ENCODE results near the gene TSPO. TPM values are rescaled to one million over a fixed set of nuclear protein-coding genes. Genes with fewer than 3 reads are reported as not detected.

The TSPO gene
- total and polyA plus RNA-seq, 2 experiments from 2014 or later, result 896 to 970 TPM

- H3K9me2 ChIP-seq (ENCODE audit: insufficient read depth), result no peaks in the 10 kb centered on the region
- TF ChIP-seq EZH2phosphoT487 (IDR thresholded peaks at IDR 0.05; ENCODE audit: insufficient read depth, low read depth) (no peak), EZH2 (IDR thresholded peaks at IDR 0.05; ENCODE audit: insufficient read depth, poor library complexity, severe bottlenecking) (no peak)
- H3F3A ChIP-seq (ENCODE audit: insufficient read depth), result no peaks in the 10 kb centered on the region
- no peaks in the 10 kb centered on the region for H3K79me2 ChIP-seq (ENCODE audit: insufficient read depth)
- no peak for DNase-seq
- H3K4me1 ChIP-seq (ENCODE audit: insufficient read depth), result no peaks in the 10 kb centered on the region
- no peaks in the 10 kb centered on the region for H4K20me1 ChIP-seq (ENCODE audit: insufficient read depth)
- no peaks in the 10 kb centered on the region for H3K36me3 ChIP-seq (ENCODE audit: low read depth)
- in situ Hi-C loops (cut with MboI), result no loop called here
- H3K9me3 ChIP-seq (ENCODE audit: low read depth), result no peaks in the 10 kb centered on the region
- H3K4me2 ChIP-seq (ENCODE audit: unreplicated experiment), result no peak overlapping the region
- 54 to 89% methylated on average over 3 to 5 of the region's 5 CpGs for WGBS, 2 experiments (ENCODE audit: low coverage in 1 of 2, low lambda C conversion rate in 2 of 2, missing lambda C conversion rate in 2 of 2)
- no peak overlapping the region for H3K4me3 ChIP-seq
- H3K27ac ChIP-seq, result no peak overlapping the region
- H3K27me3 ChIP-seq (replicated peaks; ENCODE audit: insufficient read depth), result no peaks in the 10 kb centered on the region
- H3K9ac ChIP-seq, result no peak overlapping the region
- no peak overlapping the region for H2AFZ ChIP-seq
Observed at GRCh38 chr22:43205748-43206508, 54.6 kb downstream of the TSPO start.

- no peaks in the 10 kb centered on the region for H3K36me3 ChIP-seq (ENCODE audit: low read depth)
- H3K27ac ChIP-seq, result no peak overlapping the region
- no peak for DNase-seq
- H3K4me2 ChIP-seq (ENCODE audit: unreplicated experiment), result no peak overlapping the region
- in situ Hi-C loops (cut with MboI), result no loop called here
- no peaks in the 10 kb centered on the region for H3F3A ChIP-seq (ENCODE audit: insufficient read depth)
- TF ChIP-seq EZH2 (IDR thresholded peaks at IDR 0.05; ENCODE audit: insufficient read depth, poor library complexity, severe bottlenecking) (no peak), EZH2phosphoT487 (IDR thresholded peaks at IDR 0.05; ENCODE audit: insufficient read depth, low read depth) (no peak)
- no peaks in the 10 kb centered on the region for H3K27me3 ChIP-seq (replicated peaks; ENCODE audit: insufficient read depth)
- H3K79me2 ChIP-seq (ENCODE audit: insufficient read depth), result no peaks in the 10 kb centered on the region
- no peak overlapping the region for H3K9ac ChIP-seq
- WGBS, 2 experiments (ENCODE audit: low coverage in 1 of 2, low lambda C conversion rate in 2 of 2, missing lambda C conversion rate in 2 of 2), result 56 to 60% methylated on average over 21 to 23 of the region's 23 CpGs
- no peaks in the 10 kb centered on the region for H3K9me3 ChIP-seq (ENCODE audit: low read depth)
- H4K20me1 ChIP-seq (ENCODE audit: insufficient read depth), result no peaks in the 10 kb centered on the region
- no peak overlapping the region for H2AFZ ChIP-seq
- no peaks in the 10 kb centered on the region for H3K4me1 ChIP-seq (ENCODE audit: insufficient read depth)
- no peak overlapping the region for H3K4me3 ChIP-seq
- no peaks in the 10 kb centered on the region for H3K9me2 ChIP-seq (ENCODE audit: insufficient read depth)
Observed at GRCh38 chr22:43206509-43207161, 55.3 kb downstream of the TSPO start.

GRCh38 chr22:43207386-43207785 lies 56.0 kb downstream of the TSPO start:
- no peaks in the 10 kb centered on the region for H3K79me2 ChIP-seq (ENCODE audit: insufficient read depth)
- 82 to 85% methylated on average over 13 of the region's 13 CpGs for WGBS, 2 experiments (ENCODE audit: low coverage in 1 of 2, low lambda C conversion rate in 2 of 2, missing lambda C conversion rate in 2 of 2)
- H3K27ac ChIP-seq, result no peak overlapping the region

GRCh38 chr22:43207849-43208702 lies 56.7 kb downstream of the TSPO start:
- no peaks in the 10 kb centered on the region for H3K9me2 ChIP-seq (ENCODE audit: insufficient read depth)
- H3F3A ChIP-seq (ENCODE audit: insufficient read depth), result no peaks in the 10 kb centered on the region
- no peaks in the 10 kb centered on the region for H3K4me1 ChIP-seq (ENCODE audit: insufficient read depth)
- DNase-seq, result no peak
- no peaks in the 10 kb centered on the region for H3K79me2 ChIP-seq (ENCODE audit: insufficient read depth)
- no peak for TF ChIP-seq EZH2 (IDR thresholded peaks at IDR 0.05; ENCODE audit: insufficient read depth, poor library complexity, severe bottlenecking)
- no peak for TF ChIP-seq EZH2phosphoT487 (IDR thresholded peaks at IDR 0.05; ENCODE audit: insufficient read depth, low read depth)
- no peak overlapping the region for H2AFZ ChIP-seq
- H3K36me3 ChIP-seq (ENCODE audit: low read depth), result no peaks in the 10 kb centered on the region
- no peaks in the 10 kb centered on the region for H4K20me1 ChIP-seq (ENCODE audit: insufficient read depth)
- no peak overlapping the region for H3K9ac ChIP-seq
- WGBS, 2 experiments (ENCODE audit: low coverage in 1 of 2, low lambda C conversion rate in 2 of 2, missing lambda C conversion rate in 2 of 2), result 71 to 74% methylated on average over 26 of the region's 26 CpGs
- H3K27me3 ChIP-seq (replicated peaks; ENCODE audit: insufficient read depth), result no peaks in the 10 kb centered on the region
- H3K4me3 ChIP-seq, result no peak overlapping the region
- H3K4me2 ChIP-seq (ENCODE audit: unreplicated experiment), result no peak overlapping the region
- no peak overlapping the region for H3K27ac ChIP-seq
- no peaks in the 10 kb centered on the region for H3K9me3 ChIP-seq (ENCODE audit: low read depth)
- in situ Hi-C loops (cut with MboI), result no loop called here

More at GRCh38 chr22:43207386-43207785, 56.0 kb downstream of the TSPO start:
- TF ChIP-seq EZH2 (IDR thresholded peaks at IDR 0.05; ENCODE audit: insufficient read depth, poor library complexity, severe bottlenecking), result no peak
- no peak for TF ChIP-seq EZH2phosphoT487 (IDR thresholded peaks at IDR 0.05; ENCODE audit: insufficient read depth, low read depth)
- in situ Hi-C loops (cut with MboI), result no loop called here
- no peaks in the 10 kb centered on the region for H3F3A ChIP-seq (ENCODE audit: insufficient read depth)
- no peak overlapping the region for H3K4me2 ChIP-seq (ENCODE audit: unreplicated experiment)
- H4K20me1 ChIP-seq (ENCODE audit: insufficient read depth), result no peaks in the 10 kb centered on the region
- H2AFZ ChIP-seq, result no peak overlapping the region
- no peaks in the 10 kb centered on the region for H3K27me3 ChIP-seq (replicated peaks; ENCODE audit: insufficient read depth)
- no peak for DNase-seq
- H3K9ac ChIP-seq, result no peak overlapping the region
- no peaks in the 10 kb centered on the region for H3K4me1 ChIP-seq (ENCODE audit: insufficient read depth)
- H3K9me3 ChIP-seq (ENCODE audit: low read depth), result no peaks in the 10 kb centered on the region
- no peaks in the 10 kb centered on the region for H3K9me2 ChIP-seq (ENCODE audit: insufficient read depth)
- no peak overlapping the region for H3K4me3 ChIP-seq
- no peaks in the 10 kb centered on the region for H3K36me3 ChIP-seq (ENCODE audit: low read depth)

All from GM23248 (cell line).